K562 (cell line): ENCODE data around the gene PPAT. TPM values are rescaled to one million over a fixed set of nuclear protein-coding genes. Genes with fewer than 3 reads are reported as not detected.
A peak's percentile ranks its signal among the peaks of the same experiment; 100 is the strongest.

ENCODE experiments used
- ELK3 ChIP-seq: fragments of 450-650 bp; formaldehyde crosslinking; IDR thresholded peaks from 2 replicates; pipeline ENCODE4 v1.4.0; 2020; ENCODE audit warnings: mild to moderate bottlenecking
- ETS2 ChIP-seq: IDR thresholded peaks from 2 replicates; pipeline ENCODE4 v1.6.1; 2016; ENCODE audit warnings: borderline replicate concordance, missing genetic modification characterization, mild to moderate bottlenecking, moderate library complexity, missing compliant biosample characterization; ENCODE audit not compliant: poor library complexity, severe bottlenecking
- ETV6 ChIP-seq, 3 experiments: fragments of 150-350 bp in 1 of 3; sonication (generic) in 1 of 3; formaldehyde crosslinking in 1 of 3; IDR thresholded peaks; 2 replicates each; pipeline versions ENCODE4 v1.6.1 to v1.8.0; 2014 to 2022; ENCODE audit warnings: borderline replicate concordance in 2 of 3, low read depth in 2 of 3, antibody characterized with exemption in 1 of 3, low read length in 1 of 3, mild to moderate bottlenecking in 1 of 3, missing genetic modification reagents in 1 of 3
- HNRNPUL1 ChIP-seq: fragments of 200-400 bp; formaldehyde crosslinking; IDR thresholded peaks from 2 replicates; pipeline ENCODE4 v1.6.1; 2017; ENCODE audit warnings: low read length
- MXD1 ChIP-seq: fragments of 250-450 bp; sonication (Bioruptor Pico); IDR thresholded peaks from 2 replicates; pipeline ENCODE4 v1.8.0; 2021; ENCODE audit warnings: borderline replicate concordance, mild to moderate bottlenecking, moderate library complexity; ENCODE audit not compliant: poor library complexity, severe bottlenecking
- NELFE ChIP-seq: IDR thresholded peaks from 2 replicates; pipeline ENCODE4 v1.6.1; 2011; ENCODE audit warnings: mild to moderate bottlenecking; ENCODE audit not compliant: insufficient read depth, insufficient read length
- NR2C2 ChIP-seq, 2 experiments: fragments of 200-800 bp in 1 of 2; sonication (Bioruptor generic) in 1 of 2; sonication (generic) in 1 of 2; formaldehyde crosslinking in 1 of 2; IDR thresholded peaks; 2 replicates each; pipeline versions ENCODE4 v1.6.1 to v1.8.0; 2016 to 2022; ENCODE audit warnings: mild to moderate bottlenecking in 1 of 2, missing compliant biosample characterization in 1 of 2, missing genetic modification characterization in 1 of 2, missing genetic modification reagents in 1 of 2
- PHF8 ChIP-seq: fragments of 200-600 bp; sonication (generic); IDR thresholded peaks from 2 replicates; pipeline ENCODE4 v1.6.1; 2012; ENCODE audit warnings: mixed run types, mild to moderate bottlenecking, inconsistent platforms, low read length, moderate library complexity, borderline replicate concordance
- TCFL5 ChIP-seq: fragments of 250-450 bp; sonication (Bioruptor Pico); conservative IDR thresholded peaks from 2 replicates; pipeline ENCODE4 v1.6.1; 2021; ENCODE audit warnings: mild to moderate bottlenecking, moderate library complexity, matching md5 sums
- TSC22D4 ChIP-seq: fragments of 450-650 bp; IDR thresholded peaks from 2 replicates; pipeline ENCODE4 v1.6.1; 2016; ENCODE audit warnings: missing genetic modification characterization, missing biosample characterization, control low read depth
- ZNF121 ChIP-seq: sonication (generic); formaldehyde crosslinking; conservative IDR thresholded peaks from 2 replicates; pipeline ENCODE4 v1.8.0; 2022; ENCODE audit warnings: missing genetic modification reagents
- ZNF3 ChIP-seq: fragments of 250-450 bp; sonication (Bioruptor Pico); IDR thresholded peaks from 2 replicates; pipeline ENCODE4 v1.5.0; 2021; ENCODE audit warnings: mild to moderate bottlenecking, moderate library complexity
- ZNF589 ChIP-seq: fragments of 200-800 bp; sonication (Bioruptor generic); IDR thresholded peaks from 2 replicates; pipeline ENCODE4 v1.6.1; 2016; ENCODE audit warnings: low read depth, missing genetic modification characterization, missing compliant biosample characterization
- polyA plus RNA-seq, 8 experiments: library from polyadenylated mRNA; depleted of rRNA in 4 of 8; stranded (reverse) in 5 of 8; unstranded in 3 of 8; fragments of >200 nt; fragmentation: Nextera tagmentation in 2 of 8; fragmentation: Illumina TruSeq in 1 of 8; extraction: Ambion mirVana in 2 of 8; extraction: Trizol in 1 of 8; gene quantifications; 2 replicates each; pipeline versions ENCODE4 v1.2.1 to v1.2.3, GENCODE V29; 2011 to 2014; ENCODE audit warnings: inconsistent platforms in 1 of 8, missing spikeins in 1 of 8
- total RNA-seq, 7 experiments: library from RNA; depleted of rRNA in 6 of 7; stranded (reverse); fragments of >200 nt in 6 of 7; fragmentation: Illumina TruSeq in 2 of 7; extraction: Trizol in 2 of 7; gene quantifications; 2 replicates each; pipeline versions ENCODE4 v1.2.1 to v1.2.3, GENCODE V29; 2011 to 2021; ENCODE audit warnings: low replicate concordance in 1 of 7
- TF ChIP-seq, protein P1 (sequence below), 2 experiments: fragments of 450-650 bp; formaldehyde crosslinking in 1 of 2; IDR thresholded peaks; 2 replicates each; pipeline versions ENCODE4 v1.4.0 to v1.6.1; 2014 to 2020; ENCODE audit warnings: mild to moderate bottlenecking in 2 of 2, borderline replicate concordance in 1 of 2, low read depth in 1 of 2

PPAT gene
- total and polyA plus RNA-seq, 9 of the 15 experiments (the other 6 are each of a cell fraction or from before 2014, with no cell fraction given) = 36.2 to 75.8 (median 55.5) TPM

- TF ChIP-seq ELK3 (CRISPR knock-in tag) = no peak
- no peak for TF ChIP-seq TSC22D4 (tag)
- TF ChIP-seq ETV6 (IDR thresholded peaks at IDR 0.05; ENCODE audit: borderline replicate concordance in 1 of 2, low read depth in 2 of 2, low read length in 1 of 2) = peak in 1 of 2 experiments; percentile 27; a peak in 1 of 4 replicates
- no peak for TF ChIP-seq ETV6 (CRISPR knock-in tag; IDR thresholded peaks at IDR 0.05; ENCODE audit: borderline replicate concordance)
- TF ChIP-seq NR2C2 (CRISPR knock-in tag; IDR thresholded peaks at IDR 0.05) = peak; percentile 99
- TF ChIP-seq NR2C2 (tag; IDR thresholded peaks at IDR 0.05) = peak; percentile 99
- TF ChIP-seq MXD1 (CRISPR knock-in tag) = peak; percentile 68
- TF ChIP-seq ZNF589 (CRISPR knock-in tag) = no peak
- no peak for TF ChIP-seq ETS2 (tag)
- no peak for TF ChIP-seq ZNF121 (CRISPR knock-in tag)
- no peak for TF ChIP-seq HNRNPUL1
- no peak for TF ChIP-seq NELFE
- TF ChIP-seq ZNF3 (CRISPR knock-in tag) = no peak
- TF ChIP-seq, protein P1, sequence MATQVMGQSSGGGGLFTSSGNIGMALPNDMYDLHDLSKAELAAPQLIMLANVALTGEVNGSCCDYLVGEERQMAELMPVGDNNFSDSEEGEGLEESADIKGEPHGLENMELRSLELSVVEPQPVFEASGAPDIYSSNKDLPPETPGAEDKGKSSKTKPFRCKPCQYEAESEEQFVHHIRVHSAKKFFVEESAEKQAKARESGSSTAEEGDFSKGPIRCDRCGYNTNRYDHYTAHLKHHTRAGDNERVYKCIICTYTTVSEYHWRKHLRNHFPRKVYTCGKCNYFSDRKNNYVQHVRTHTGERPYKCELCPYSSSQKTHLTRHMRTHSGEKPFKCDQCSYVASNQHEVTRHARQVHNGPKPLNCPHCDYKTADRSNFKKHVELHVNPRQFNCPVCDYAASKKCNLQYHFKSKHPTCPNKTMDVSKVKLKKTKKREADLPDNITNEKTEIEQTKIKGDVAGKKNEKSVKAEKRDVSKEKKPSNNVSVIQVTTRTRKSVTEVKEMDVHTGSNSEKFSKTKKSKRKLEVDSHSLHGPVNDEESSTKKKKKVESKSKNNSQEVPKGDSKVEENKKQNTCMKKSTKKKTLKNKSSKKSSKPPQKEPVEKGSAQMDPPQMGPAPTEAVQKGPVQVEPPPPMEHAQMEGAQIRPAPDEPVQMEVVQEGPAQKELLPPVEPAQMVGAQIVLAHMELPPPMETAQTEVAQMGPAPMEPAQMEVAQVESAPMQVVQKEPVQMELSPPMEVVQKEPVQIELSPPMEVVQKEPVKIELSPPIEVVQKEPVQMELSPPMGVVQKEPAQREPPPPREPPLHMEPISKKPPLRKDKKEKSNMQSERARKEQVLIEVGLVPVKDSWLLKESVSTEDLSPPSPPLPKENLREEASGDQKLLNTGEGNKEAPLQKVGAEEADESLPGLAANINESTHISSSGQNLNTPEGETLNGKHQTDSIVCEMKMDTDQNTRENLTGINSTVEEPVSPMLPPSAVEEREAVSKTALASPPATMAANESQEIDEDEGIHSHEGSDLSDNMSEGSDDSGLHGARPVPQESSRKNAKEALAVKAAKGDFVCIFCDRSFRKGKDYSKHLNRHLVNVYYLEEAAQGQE (IDR thresholded peaks at IDR 0.05; ENCODE audit: borderline replicate concordance) = no peak
- TF ChIP-seq, protein P1 (CRISPR knock-in tag; IDR thresholded peaks at IDR 0.05; ENCODE audit: low read depth) = 0 out of 2 replicates have a peak, but pooled peaks have one; percentile 18
- TF ChIP-seq PHF8 = peak; percentile 96
- no peak for TF ChIP-seq TCFL5 (CRISPR knock-in tag)
Measured at GRCh38 chr4:56467284-56468096, 32.1 kb upstream of the PPAT start, which contains the start of gene SRP72 (continued).
